AG10803 (cell line): ENCODE measurements around the gene TMEM214.

Experiments used
- DNase-seq: peaks from one replicate; pipeline ENCODE4 v3.0.0; 2010; ENCODE audit warnings: low read depth
- H3K4me3 ChIP-seq: 2 replicates; pipeline ENCODE4 v1.5.1; 2011; ENCODE audit warnings: mild to moderate bottlenecking, low read length, control low read depth
- CTCF ChIP-seq: conservative IDR thresholded peaks from 2 replicates; pipeline ENCODE4 v1.5.1; 2011; ENCODE audit warnings: mild to moderate bottlenecking, low read length, control low read depth, inconsistent platforms

TMEM214 gene

GRCh38 chr2:27001950-27002349, 30.8 kb upstream of the TMEM214 start:
- TF ChIP-seq CTCF: no peak
- H3K4me3 ChIP-seq: no peak overlapping the region
- no peak for DNase-seq

- DNase-seq: no peak
- no peak overlapping the region for H3K4me3 ChIP-seq
- no peak for TF ChIP-seq CTCF
Measured at GRCh38 chr2:27003007-27003406, 29.8 kb upstream of the TMEM214 start.

- H3K4me3 ChIP-seq: no peak overlapping the region
- TF ChIP-seq CTCF: no peak
- peak; percentile 47 for DNase-seq
Measured at GRCh38 chr2:27003857-27004256, 28.9 kb upstream of the TMEM214 start.

GRCh38 chr2:27006602-27007415, 26.0 kb upstream of the TMEM214 start:
- no peak overlapping the region for H3K4me3 ChIP-seq
- TF ChIP-seq CTCF: no peak
- DNase-seq: no peak

- DNase-seq: no peak
- no peak for TF ChIP-seq CTCF
- no peak overlapping the region for H3K4me3 ChIP-seq
Measured at GRCh38 chr2:27007416-27008374, 25.1 kb upstream of the TMEM214 start.

GRCh38 chr2:27008678-27009077, 24.1 kb upstream of the TMEM214 start:
- no peak for DNase-seq
- TF ChIP-seq CTCF: no peak
- H3K4me3 ChIP-seq: no peak overlapping the region
